ENCODE data around the gene SPDEF. TPM values are rescaled to one million over a fixed set of nuclear protein-coding genes. Genes with fewer than 3 reads are reported as not detected.
A peak's percentile ranks its signal among the peaks of the same experiment; 100 is the strongest.

The SPDEF gene
- polyA plus RNA-seq, 3 donors, result 0.05 TPM; not detected in 2

- no peak for TF ChIP-seq CTCF (IDR thresholded peaks at IDR 0.05)
- Histone ChIP-seq H3K27ac (ENCODE audit: low read depth in 1 of 2, low read length in 2 of 2) (no peak overlapping the region), H3K9ac (ENCODE audit: insufficient read depth, low read length, poor library complexity, severe bottlenecking) (no peak overlapping the region), H3K9me3 (replicated peaks in 1 of 2; ENCODE audit: control insufficient read depth in 1 of 2, insufficient read depth in 1 of 2, low read length in 2 of 2) (no peaks in the 10 kb centered on the region), H3K27me3 (ENCODE audit: control insufficient read depth in 2 of 2, insufficient read depth in 2 of 2, low read length in 2 of 2) (no peaks in the 10 kb centered on the region), H4K20me1 (ENCODE audit: insufficient read depth, low read length) (no peaks in the 10 kb centered on the region), H3K4me3 (replicated peaks in 1 of 3; ENCODE audit: low read depth in 2 of 3, low read length in 3 of 3) (no peak overlapping the region), H3K4me1 (ENCODE audit: control insufficient read depth in 1 of 2, insufficient read depth in 2 of 2, low read length in 2 of 2) (no peaks in the 10 kb centered on the region), H3K4me2 (replicated peaks; ENCODE audit: extremely low read depth, low read length, poor library complexity, severe bottlenecking) (no peak overlapping the region), H3K79me2 (ENCODE audit: insufficient read depth, low read length) (no peaks in the 10 kb centered on the region), H2AFZ (ENCODE audit: insufficient read depth, low read depth, low read length, poor library complexity, severe bottlenecking) (no peak overlapping the region), H3K36me3 (replicated peaks in 1 of 2; ENCODE audit: control insufficient read depth in 1 of 2, insufficient read depth in 2 of 2, low read length in 2 of 2) (no peaks in the 10 kb centered on the region)
- DNase-seq, result no peak
- 71% methylated on average over 3 of the region's 10 CpGs for WGBS (ENCODE audit: insufficient coverage)
- peak overlapping the region in 1 of 2 donors; percentile 30 for H3K4me3 Mint-ChIP-seq
- H3K36me3 Mint-ChIP-seq, result no peaks in the 10 kb centered on the region
- H3K27ac Mint-ChIP-seq, result no peak overlapping the region
- intact Hi-C loops (cut with micrococcal nuclease), result no loop called here
- peaks cover 0 to 5% (median 3%) of the 10 kb centered on the region in 7 donors for H3K9me3 Mint-ChIP-seq
- H3K4me1 Mint-ChIP-seq, result peaks cover 15% of the 10 kb centered on the region
- peaks cover 3 to 7% (median 6%) of the 10 kb centered on the region in 3 donors for H3K27me3 Mint-ChIP-seq (ENCODE audit: low read depth in 3 of 3)
Measured at GRCh38 chr6:34553750-34554149, 2.4 kb downstream of the SPDEF start.

- peaks cover 0 to 5% (median 2%) of the 10 kb centered on the region in 7 donors for H3K9me3 Mint-ChIP-seq
- no peaks in the 10 kb centered on the region for H3K9me3 ChIP-seq (replicated peaks in 1 of 2; ENCODE audit: control insufficient read depth in 1 of 2, insufficient read depth in 1 of 2, low read length in 2 of 2)
- no peak for TF ChIP-seq CTCF (IDR thresholded peaks at IDR 0.05)
- H3K4me3 ChIP-seq (replicated peaks in 1 of 3; ENCODE audit: low read depth in 2 of 3, low read length in 3 of 3), result no peak overlapping the region
- no peaks in the 10 kb centered on the region for H3K27me3 ChIP-seq (ENCODE audit: control insufficient read depth in 2 of 2, insufficient read depth in 2 of 2, low read length in 2 of 2)
- H3K27ac ChIP-seq (ENCODE audit: low read depth in 1 of 2, low read length in 2 of 2), result no peak overlapping the region
- no peaks in the 10 kb centered on the region for H3K79me2 ChIP-seq (ENCODE audit: insufficient read depth, low read length)
- DNase-seq, result no peak
- H3K27ac Mint-ChIP-seq, result no peak overlapping the region
- no peaks in the 10 kb centered on the region for H3K36me3 Mint-ChIP-seq
- no peaks in the 10 kb centered on the region for H3K4me1 ChIP-seq (ENCODE audit: control insufficient read depth in 1 of 2, insufficient read depth in 2 of 2, low read length in 2 of 2)
- no CpG with 5 or more reads among the region's 4 CpGs for WGBS (ENCODE audit: insufficient coverage)
- no peaks in the 10 kb centered on the region for H3K36me3 ChIP-seq (replicated peaks in 1 of 2; ENCODE audit: control insufficient read depth in 1 of 2, insufficient read depth in 2 of 2, low read length in 2 of 2)
- no peak overlapping the region for H3K4me3 Mint-ChIP-seq
- H4K20me1 ChIP-seq (ENCODE audit: insufficient read depth, low read length), result no peaks in the 10 kb centered on the region
- no peak overlapping the region for H2AFZ ChIP-seq (ENCODE audit: insufficient read depth, low read depth, low read length, poor library complexity, severe bottlenecking)
- no peak overlapping the region for H3K9ac ChIP-seq (ENCODE audit: insufficient read depth, low read length, poor library complexity, severe bottlenecking)
- intact Hi-C loops (cut with micrococcal nuclease), result no loop called here
- no peak overlapping the region for H3K4me2 ChIP-seq (replicated peaks; ENCODE audit: extremely low read depth, low read length, poor library complexity, severe bottlenecking)
- H3K4me1 Mint-ChIP-seq, result peaks cover 15% of the 10 kb centered on the region
- H3K27me3 Mint-ChIP-seq (ENCODE audit: low read depth in 3 of 3), result peaks cover 3 to 8% (median 6%) of the 10 kb centered on the region in 3 donors
Measured at GRCh38 chr6:34553146-34553545, 3.0 kb downstream of the SPDEF start.

All from CD14-positive monocyte (primary cell).